Right lobe of liver (tissue), 6 donors: ENCODE results near the gene HOXA3. TPM values are rescaled to one million over a fixed set of nuclear protein-coding genes. Genes with fewer than 3 reads are reported as not detected.

Source experiments
- ATAC-seq, 4 donors: fragments of 200-7000 bp; cut with Tn5 transposase; one replicate each; pipeline ENCODE4 v1.9.1; 2020; ENCODE audit warnings: mild to moderate bottlenecking in 4 of 4, moderate library complexity in 4 of 4
- DNase-seq, 3 donors: peaks; one replicate each; pipeline ENCODE4 v3.0.0-alpha.2; 2020
- H3K27ac ChIP-seq, 3 donors: fragments of 200-600 bp; one replicate each; pipeline ENCODE4 v1.8.0; 2022
- H3K27me3 ChIP-seq, 2 donors: fragments of 200-600 bp; one replicate each; pipeline ENCODE4 v1.8.0; 2022
- H3K36me3 ChIP-seq, 4 donors: fragments of 200-600 bp; sonication (generic) in 1 of 4; one replicate each; pipeline versions ENCODE4 v1.5.1 to v1.8.0; 2017 to 2022; ENCODE audit warnings: control low read depth in 1 of 4
- H3K4me1 ChIP-seq, 4 donors: fragments of 200-600 bp; sonication (generic) in 1 of 4; one replicate each; pipeline versions ENCODE4 v1.5.1 to v1.8.0; 2017 to 2022; ENCODE audit warnings: control low read depth in 1 of 4
- H3K4me3 ChIP-seq, 3 donors: fragments of 200-600 bp; one replicate each; pipeline ENCODE4 v1.8.0; 2022
- H3K9me3 ChIP-seq, 4 donors: fragments of 200-600 bp; sonication (generic) in 1 of 4; one replicate each; pipeline versions ENCODE4 v1.5.1 to v1.8.0; 2017 to 2022; ENCODE audit warnings: control low read depth in 1 of 4
- CTCF ChIP-seq, 4 donors: fragments of 200-600 bp in 3 of 4; fragments of 450-650 bp in 1 of 4; IDR thresholded peaks; one replicate each; pipeline versions ENCODE4 v1.5.1 to v1.8.0; 2016 to 2022; ENCODE audit warnings: antibody characterized with exemption in 4 of 4, mild to moderate bottlenecking in 2 of 4
- POLR2A ChIP-seq: fragments of 450-650 bp; IDR thresholded peaks from one replicate; pipeline ENCODE4 v1.6.1; 2017; ENCODE audit warnings: antibody characterized with exemption, mild to moderate bottlenecking
- WGBS: methylation state at CpG from one replicate; pipeline ENCODE4 v1.1.6; 2018; ENCODE audit warnings: low coverage, low lambda C conversion rate; ENCODE audit not compliant: insufficient coverage; ENCODE audit errors: missing lambda C conversion rate; 5-methylcytosine and 5-hydroxymethylcytosine counted together
- intact Hi-C, 2 donors: fragments of 100-400 bp; cut with DNase I; formaldehyde crosslinking; loops; one replicate each; pipeline versions ENCODE4 v1.11.2 to v1.14.1; 2022
- long read RNA-seq: library from polyadenylated mRNA; unstranded; transcript quantifications from one replicate; pipeline ENCODE4 v2.0.0, GENCODE V29; 2019
- total RNA-seq, 6 experiments: library from RNA; depleted of rRNA in 2 of 6; stranded (reverse); fragments of >200 nt in 2 of 6; fragmentation: NEBNext Ultra II Directional in 3 of 6; extraction: Animal tissue kit (Norgen Biotek cat#: 25700) in 3 of 6; gene quantifications; one replicate each; pipeline versions ENCODE4 v1.1.0 to v1.2.4, GENCODE V29; 2016 to 2023
- donor health status: DM: no; HTN: yes; CAD: no.
- donor health status: DM: no; HTN: no; CAD: no.
- donor health status: DM: no; HTN: no; CAD: no.
- donor health status: DM: no; HTN: yes; CAD: no.
- donor health status: DM: no; HTN: yes; CAD: no.

Gene HOXA3
- under 1 TPM in 4 of 6 experiments, not detected in 2; 0.17 to 0.26 (median 0.25) TPM for total RNA-seq
- long read RNA-seq = 0 reads

GRCh38 chr7:27151931-27152815 is at the start of gene HOXA3:
Gene HOXA3 (minus strand): TSS chr7:27152583. CDS start chr7:27110640, 41,943 bp downstream.
- ATAC-seq (no peak), DNase-seq (peak in 2 of 3 donors; percentile 31 to 47)
- no peaks in the 10 kb centered on the region for H3K9me3 ChIP-seq
- WGBS = 7% methylated on average over 35 of the region's 53 CpGs
- peaks cover 32 to 80% of the 10 kb centered on the region in 2 donors for H3K27me3 ChIP-seq
- H3K4me1 ChIP-seq = peaks cover 0 to 7% (median 4%) of the 10 kb centered on the region in 4 donors
- no peak within 1 kb of the TSS for H3K4me3 ChIP-seq
- H3K27ac ChIP-seq = no peak within 1 kb of the TSS
- no peaks in the 10 kb centered on the region for H3K36me3 ChIP-seq
- intact Hi-C loops = loop anchor here in 1 of 2 donors (10.0 kb wide), 1 partner anchor 777 kb away; no protein-coding TSS in a partner anchor
- TF ChIP-seq CTCF (IDR thresholded peaks at IDR 0.05) (no peak), POLR2A (no peak)

DNA sequence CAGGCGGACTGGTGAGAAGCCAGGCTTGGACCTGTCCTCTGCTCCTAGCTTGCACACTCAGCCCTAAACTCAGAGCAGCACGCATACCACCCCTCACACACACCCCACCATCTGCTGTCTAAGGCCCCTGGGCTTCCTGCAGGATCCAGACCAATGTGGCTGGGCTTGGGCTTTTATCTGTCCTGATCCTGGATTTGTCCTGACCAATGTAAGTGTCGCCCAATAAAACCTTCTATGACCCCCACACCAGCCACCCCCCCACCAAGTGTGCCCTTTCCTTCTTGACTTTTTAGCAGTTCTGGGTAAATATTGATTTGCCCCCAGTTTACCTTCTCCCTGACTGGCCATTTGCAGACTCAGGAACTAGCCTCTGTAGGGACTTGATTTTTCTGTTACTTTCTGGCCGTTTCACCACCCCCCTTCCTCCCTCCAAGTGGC is 49.2 kb upstream of the HOXA3 start:
- ATAC-seq (peak in 3 of 4 donors; percentile 9 to 25 (median 14)), DNase-seq (peak in 1 of 3 donors; percentile 21)
- intact Hi-C loops = loop anchor here in 1 of 2 donors (10.0 kb wide), 1 partner anchor 823 kb away; no protein-coding TSS in a partner anchor
- no peaks in the 10 kb centered on the region for H3K36me3 ChIP-seq
- WGBS = 3% methylated on average over 3 of the region's 4 CpGs
- peaks cover 0 to 25% (median 5%) of the 10 kb centered on the region in 4 donors for H3K4me1 ChIP-seq
- no peak overlapping the region for H3K4me3 ChIP-seq
- no peak for TF ChIP-seq CTCF (IDR thresholded peaks at IDR 0.05)
- no peak for TF ChIP-seq POLR2A
- H3K27ac ChIP-seq = no peak overlapping the region
- no peaks in the 10 kb centered on the region for H3K9me3 ChIP-seq
- H3K27me3 ChIP-seq = peaks cover 37 to 65% of the 10 kb centered on the region in 2 donors

- no peak for DNase-seq
- Histone ChIP-seq H3K27ac (no peak overlapping the region), H3K4me1 (peaks cover 0 to 25% (median 5%) of the 10 kb centered on the region in 4 donors), H3K36me3 (no peaks in the 10 kb centered on the region), H3K4me3 (no peak overlapping the region), H3K27me3 (peaks cover 33 to 64% of the 10 kb centered on the region in 2 donors), H3K9me3 (no peaks in the 10 kb centered on the region)
- intact Hi-C loops = loop anchor here in 1 of 2 donors (10.0 kb wide), 1 partner anchor 824 kb away; no protein-coding TSS in a partner anchor
- TF ChIP-seq POLR2A (no peak), CTCF (IDR thresholded peaks at IDR 0.05) (no peak)
- ATAC-seq = peak; percentile 24 to 55 (median 47)
- whole genome bisulfite sequencing = 9% methylated on average over 7 of the region's 14 CpGs
Observed at GRCh38 chr7:27200761-27201579, 48.6 kb upstream of the HOXA3 start.
